Uterus (tissue), 2 donors: ENCODE measurements around the gene KCNH1.
"Not testable (repeated sequence)": the region's sequence is repeated elsewhere in the genome, so short reads cannot be mapped to it uniquely, and the experiment has no call there.

Experiments
- POLR2A ChIP-seq, 2 donors: fragments of 450-650 bp; IDR thresholded peaks; one replicate each; pipeline ENCODE4 v1.6.1; 2016; ENCODE audit warnings: antibody characterized with exemption in 2 of 2, mild to moderate bottlenecking in 1 of 2, moderate library complexity in 1 of 2
- TF ChIP-seq, protein P1 (sequence below), 4 experiments: fragments of 200-600 bp in 2 of 4; fragments of 450-650 bp in 2 of 4; sonication (generic) in 2 of 4; IDR thresholded peaks; one replicate each; pipeline ENCODE4 v1.5.1; 2016 to 2019; ENCODE audit warnings: antibody characterized with exemption in 4 of 4, mild to moderate bottlenecking in 2 of 4, moderate library complexity in 1 of 4

DNA sequence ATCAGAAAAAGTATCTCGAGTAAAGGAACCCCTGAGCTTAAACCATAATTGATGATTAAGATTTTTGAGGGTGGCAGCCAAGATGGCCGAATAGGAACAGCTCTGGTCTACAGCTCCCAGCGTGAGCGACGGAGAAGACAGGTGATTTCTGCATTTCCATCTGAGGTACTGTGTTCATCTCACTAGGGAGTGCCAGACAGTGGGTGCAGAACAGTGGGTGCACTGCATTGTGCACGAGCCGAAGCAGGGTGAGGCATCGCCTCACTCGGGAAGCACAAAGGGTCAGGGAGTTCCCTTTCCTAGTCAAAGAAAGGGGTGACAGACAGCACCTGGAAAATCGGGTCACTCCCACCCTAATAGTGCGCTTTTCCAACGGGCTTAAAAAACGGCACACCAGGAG is 138.0 kb downstream of the KCNH1 start:
- TF ChIP-seq, protein P1, sequence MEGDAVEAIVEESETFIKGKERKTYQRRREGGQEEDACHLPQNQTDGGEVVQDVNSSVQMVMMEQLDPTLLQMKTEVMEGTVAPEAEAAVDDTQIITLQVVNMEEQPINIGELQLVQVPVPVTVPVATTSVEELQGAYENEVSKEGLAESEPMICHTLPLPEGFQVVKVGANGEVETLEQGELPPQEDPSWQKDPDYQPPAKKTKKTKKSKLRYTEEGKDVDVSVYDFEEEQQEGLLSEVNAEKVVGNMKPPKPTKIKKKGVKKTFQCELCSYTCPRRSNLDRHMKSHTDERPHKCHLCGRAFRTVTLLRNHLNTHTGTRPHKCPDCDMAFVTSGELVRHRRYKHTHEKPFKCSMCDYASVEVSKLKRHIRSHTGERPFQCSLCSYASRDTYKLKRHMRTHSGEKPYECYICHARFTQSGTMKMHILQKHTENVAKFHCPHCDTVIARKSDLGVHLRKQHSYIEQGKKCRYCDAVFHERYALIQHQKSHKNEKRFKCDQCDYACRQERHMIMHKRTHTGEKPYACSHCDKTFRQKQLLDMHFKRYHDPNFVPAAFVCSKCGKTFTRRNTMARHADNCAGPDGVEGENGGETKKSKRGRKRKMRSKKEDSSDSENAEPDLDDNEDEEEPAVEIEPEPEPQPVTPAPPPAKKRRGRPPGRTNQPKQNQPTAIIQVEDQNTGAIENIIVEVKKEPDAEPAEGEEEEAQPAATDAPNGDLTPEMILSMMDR (IDR thresholded peaks at IDR 0.05), result not testable (repeated sequence)
- TF ChIP-seq POLR2A (IDR thresholded peaks at IDR 0.05), result not testable (repeated sequence)
